Measurements from ENCODE around the gene RBPJL.

DNA sequence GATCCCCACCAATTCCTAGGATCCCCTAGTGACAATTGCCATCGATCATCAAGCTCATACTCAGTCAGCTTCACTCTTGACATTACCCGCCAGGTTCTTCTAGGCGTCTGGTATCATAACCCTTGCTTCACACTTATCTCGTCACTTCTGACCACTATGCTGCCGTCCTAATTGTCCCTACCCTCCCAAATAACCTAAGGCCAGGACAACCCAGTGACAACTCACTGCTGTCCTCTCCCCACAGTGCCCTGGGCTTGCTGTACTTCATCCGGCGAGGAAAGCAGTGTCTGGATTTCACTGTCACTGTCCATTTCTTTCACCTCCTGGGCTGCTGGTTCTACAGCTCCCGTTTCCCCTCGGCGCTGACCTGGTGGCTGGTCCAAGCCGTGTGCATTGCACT, 60.0 kb downstream of the RBPJL start:
- TF ChIP-seq, protein P1, sequence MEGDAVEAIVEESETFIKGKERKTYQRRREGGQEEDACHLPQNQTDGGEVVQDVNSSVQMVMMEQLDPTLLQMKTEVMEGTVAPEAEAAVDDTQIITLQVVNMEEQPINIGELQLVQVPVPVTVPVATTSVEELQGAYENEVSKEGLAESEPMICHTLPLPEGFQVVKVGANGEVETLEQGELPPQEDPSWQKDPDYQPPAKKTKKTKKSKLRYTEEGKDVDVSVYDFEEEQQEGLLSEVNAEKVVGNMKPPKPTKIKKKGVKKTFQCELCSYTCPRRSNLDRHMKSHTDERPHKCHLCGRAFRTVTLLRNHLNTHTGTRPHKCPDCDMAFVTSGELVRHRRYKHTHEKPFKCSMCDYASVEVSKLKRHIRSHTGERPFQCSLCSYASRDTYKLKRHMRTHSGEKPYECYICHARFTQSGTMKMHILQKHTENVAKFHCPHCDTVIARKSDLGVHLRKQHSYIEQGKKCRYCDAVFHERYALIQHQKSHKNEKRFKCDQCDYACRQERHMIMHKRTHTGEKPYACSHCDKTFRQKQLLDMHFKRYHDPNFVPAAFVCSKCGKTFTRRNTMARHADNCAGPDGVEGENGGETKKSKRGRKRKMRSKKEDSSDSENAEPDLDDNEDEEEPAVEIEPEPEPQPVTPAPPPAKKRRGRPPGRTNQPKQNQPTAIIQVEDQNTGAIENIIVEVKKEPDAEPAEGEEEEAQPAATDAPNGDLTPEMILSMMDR (IDR thresholded peaks at IDR 0.05; ENCODE audit: low read length) = no peak
- TF ChIP-seq EZH2 (optimal IDR thresholded peaks at IDR 0.05; ENCODE audit: low read depth, low read length) = no peak
- TF ChIP-seq EZH2phosphoT487 (IDR thresholded peaks at IDR 0.05; ENCODE audit: low read length) = no peak

Measured in MM.1S (cell line).